H9 (cell line): ENCODE results near the gene UPF1. TPM values are rescaled to one million over a fixed set of nuclear protein-coding genes. Genes with fewer than 3 reads are reported as not detected.

Source experiments
- DNase-seq: peaks from one replicate; pipeline ENCODE4 v3.0.0-alpha.2; 2017
- H2AFZ ChIP-seq: one replicate; pipeline ENCODE4 v1.6.1; 2013; ENCODE audit warnings: mild to moderate bottlenecking, low read length, control low read depth, moderate library complexity
- H2AK5ac ChIP-seq: 2 replicates; pipeline ENCODE4 v1.6.1; 2013; ENCODE audit warnings: low read length, control low read depth, mixed read lengths; ENCODE audit not compliant: insufficient read length
- H2BK120ac ChIP-seq: one replicate; pipeline ENCODE4 v1.6.1; 2013; ENCODE audit warnings: low read depth, mild to moderate bottlenecking, low read length, control low read depth, inconsistent platforms; ENCODE audit not compliant: poor library complexity, severe bottlenecking
- H2BK12ac ChIP-seq: 2 replicates; pipeline ENCODE4 v1.6.1; 2013; ENCODE audit warnings: low read length, control low read depth, mixed read lengths, low read depth; ENCODE audit not compliant: insufficient read length
- H2BK15ac ChIP-seq: 2 replicates; pipeline ENCODE4 v1.6.1; 2013; ENCODE audit warnings: low read depth, low read length, control low read depth
- H2BK20ac ChIP-seq: one replicate; pipeline ENCODE4 v1.6.1; 2013; ENCODE audit warnings: low read depth, mild to moderate bottlenecking, low read length, control low read depth, inconsistent platforms; ENCODE audit not compliant: poor library complexity, severe bottlenecking
- H2BK5ac ChIP-seq: 2 replicates; pipeline ENCODE4 v1.6.1; 2013; ENCODE audit warnings: low read length, control low read depth, mixed read lengths; ENCODE audit not compliant: insufficient read length
- H3K14ac ChIP-seq: 2 replicates; pipeline ENCODE4 v1.6.1; 2013; ENCODE audit warnings: low read length, control low read depth; ENCODE audit not compliant: insufficient read depth
- H3K18ac ChIP-seq: 2 replicates; pipeline ENCODE4 v1.6.1; 2013; ENCODE audit warnings: low read depth, mild to moderate bottlenecking, mixed read lengths, low read length, control low read depth; ENCODE audit not compliant: insufficient read length
- H3K23ac ChIP-seq: 2 replicates; pipeline ENCODE4 v1.6.1; 2013; ENCODE audit warnings: low read length, control low read depth, mixed read lengths, low read depth; ENCODE audit not compliant: insufficient read length
- H3K23me2 ChIP-seq: 2 replicates; pipeline ENCODE4 v1.6.1; 2013; ENCODE audit warnings: low read depth, mild to moderate bottlenecking, mixed read lengths, low read length, control low read depth; ENCODE audit not compliant: insufficient read length, poor library complexity, severe bottlenecking
- H3K27ac ChIP-seq: 2 replicates; pipeline ENCODE4 v1.5.1; 2013; ENCODE audit warnings: low read length, control low read depth, mixed read lengths, low read depth; ENCODE audit not compliant: insufficient read length
- H3K27me3 ChIP-seq: 2 replicates; pipeline ENCODE4 v1.6.1; 2013; ENCODE audit warnings: low read length, control low read depth, inconsistent platforms; ENCODE audit not compliant: insufficient read depth
- H3K4ac ChIP-seq: 2 replicates; pipeline ENCODE4 v1.6.1; 2013; ENCODE audit warnings: low read depth, mild to moderate bottlenecking, control low read depth, inconsistent platforms, low read length, moderate library complexity
- H3K4me1 ChIP-seq: 2 replicates; pipeline ENCODE4 v1.6.1; 2013; ENCODE audit warnings: low read length, control low read depth, inconsistent platforms; ENCODE audit not compliant: insufficient read depth
- H3K4me2 ChIP-seq: 2 replicates; pipeline ENCODE4 v1.6.1; 2013; ENCODE audit warnings: low read length, control low read depth, mixed read lengths; ENCODE audit not compliant: insufficient read length, insufficient read depth
- H3K56ac ChIP-seq: 2 replicates; pipeline ENCODE4 v1.6.1; 2013; ENCODE audit warnings: low read depth, mild to moderate bottlenecking, mixed read lengths, low read length, control low read depth; ENCODE audit not compliant: insufficient read length
- H3K79me1 ChIP-seq: 2 replicates; pipeline ENCODE4 v1.6.1; 2013; ENCODE audit warnings: low read depth, mild to moderate bottlenecking, moderate library complexity, low read length, control low read depth, inconsistent platforms; ENCODE audit not compliant: insufficient read depth, poor library complexity, severe bottlenecking
- H3K79me2 ChIP-seq: 2 replicates; pipeline ENCODE4 v1.6.1; 2013; ENCODE audit warnings: low read length, control low read depth, inconsistent platforms; ENCODE audit not compliant: insufficient read depth
- H3K9ac ChIP-seq: 2 replicates; pipeline ENCODE4 v1.6.1; 2013; ENCODE audit warnings: low read length, control low read depth, mixed read lengths; ENCODE audit not compliant: insufficient read length; ENCODE audit errors: extremely low read depth
- H3K9me3 ChIP-seq: one replicate; pipeline ENCODE4 v1.6.1; 2013; ENCODE audit warnings: low read depth, low read length, inconsistent platforms; ENCODE audit not compliant: control insufficient read depth
- H3T11ph ChIP-seq: one replicate; pipeline ENCODE4 v1.6.1; 2013; ENCODE audit warnings: mild to moderate bottlenecking, low read length, control low read depth, inconsistent platforms
- H4K20me1 ChIP-seq: one replicate; pipeline ENCODE4 v1.6.1; 2013; ENCODE audit not compliant: control insufficient read depth, insufficient read length, insufficient read depth
- H4K5ac ChIP-seq: 2 replicates; pipeline ENCODE4 v1.6.1; 2013; ENCODE audit warnings: low read depth, mild to moderate bottlenecking, mixed read lengths, low read length, control low read depth; ENCODE audit not compliant: insufficient read length
- H4K8ac ChIP-seq: replicated peaks from 2 replicates; pipeline ENCODE4 v1.6.1; 2013; ENCODE audit warnings: low read length, control low read depth, mixed read lengths, low read depth; ENCODE audit not compliant: insufficient read length
- H4K91ac ChIP-seq: 2 replicates; pipeline ENCODE4 v1.6.1; 2013; ENCODE audit warnings: low read depth, mild to moderate bottlenecking, moderate library complexity, mixed read lengths, low read length, control low read depth; ENCODE audit not compliant: insufficient read length
- H3K27ac Mint-ChIP-seq, 3 experiments: 2 replicates in 2 of 3; 3 replicates in 1 of 3; pipeline ENCODE4 v1.8.0; 2020 to 2021; ENCODE audit warnings: mixed read lengths in 3 of 3, mild to moderate bottlenecking in 1 of 3, moderate library complexity in 1 of 3
- H3K27me3 Mint-ChIP-seq: 2 replicates; pipeline ENCODE4 v1.8.0; 2021; ENCODE audit warnings: low read depth, mild to moderate bottlenecking, moderate library complexity, mixed read lengths
- H3K36me3 Mint-ChIP-seq, 3 experiments: 2 replicates in 2 of 3; 3 replicates in 1 of 3; pipeline ENCODE4 v1.8.0; 2020 to 2021; ENCODE audit warnings: low read depth in 3 of 3, mixed read lengths in 3 of 3; ENCODE audit not compliant: insufficient read depth in 1 of 3
- H3K4me1 Mint-ChIP-seq, 2 experiments: 2 replicates each; pipeline ENCODE4 v1.8.0; 2020; ENCODE audit warnings: mixed read lengths in 2 of 2
- H3K4me3 Mint-ChIP-seq, 2 experiments: 2 replicates in 1 of 2; 3 replicates in 1 of 2; pipeline ENCODE4 v1.8.0; 2020 to 2021; ENCODE audit warnings: mild to moderate bottlenecking in 2 of 2, mixed read lengths in 2 of 2, moderate library complexity in 1 of 2
- H3K9me3 Mint-ChIP-seq, 2 experiments: 2 replicates in 1 of 2; 3 replicates in 1 of 2; pipeline ENCODE4 v1.8.0; 2020; ENCODE audit warnings: mild to moderate bottlenecking in 2 of 2, mixed read lengths in 2 of 2, moderate library complexity in 1 of 2
- WGBS: extraction: QIAGEN DNeasy Blood & Tissue Kit; methylation state at CpG from one replicate; pipeline ENCODE4 v1.1.7; 2013; ENCODE audit warnings: missing lambda C conversion rate, low lambda C conversion rate, mixed read lengths; ENCODE audit not compliant: insufficient read length; ENCODE audit errors: extremely low coverage; 5-methylcytosine and 5-hydroxymethylcytosine counted together
- total RNA-seq: library from RNA; stranded (reverse); gene quantifications from 2 replicates; pipeline ENCODE4 v1.2.1, GENCODE V29; 2021
- TF ChIP-seq, protein P1 (sequence below): fragments of 200-600 bp; sonication (generic); conservative IDR thresholded peaks from 3 replicates; pipeline ENCODE4 v1.8.0; 2021; ENCODE audit warnings: antibody characterized with exemption, mild to moderate bottlenecking

UPF1 gene
- total RNA-seq, 1 experiment from 2014 or later = 85.4 TPM

DNA sequence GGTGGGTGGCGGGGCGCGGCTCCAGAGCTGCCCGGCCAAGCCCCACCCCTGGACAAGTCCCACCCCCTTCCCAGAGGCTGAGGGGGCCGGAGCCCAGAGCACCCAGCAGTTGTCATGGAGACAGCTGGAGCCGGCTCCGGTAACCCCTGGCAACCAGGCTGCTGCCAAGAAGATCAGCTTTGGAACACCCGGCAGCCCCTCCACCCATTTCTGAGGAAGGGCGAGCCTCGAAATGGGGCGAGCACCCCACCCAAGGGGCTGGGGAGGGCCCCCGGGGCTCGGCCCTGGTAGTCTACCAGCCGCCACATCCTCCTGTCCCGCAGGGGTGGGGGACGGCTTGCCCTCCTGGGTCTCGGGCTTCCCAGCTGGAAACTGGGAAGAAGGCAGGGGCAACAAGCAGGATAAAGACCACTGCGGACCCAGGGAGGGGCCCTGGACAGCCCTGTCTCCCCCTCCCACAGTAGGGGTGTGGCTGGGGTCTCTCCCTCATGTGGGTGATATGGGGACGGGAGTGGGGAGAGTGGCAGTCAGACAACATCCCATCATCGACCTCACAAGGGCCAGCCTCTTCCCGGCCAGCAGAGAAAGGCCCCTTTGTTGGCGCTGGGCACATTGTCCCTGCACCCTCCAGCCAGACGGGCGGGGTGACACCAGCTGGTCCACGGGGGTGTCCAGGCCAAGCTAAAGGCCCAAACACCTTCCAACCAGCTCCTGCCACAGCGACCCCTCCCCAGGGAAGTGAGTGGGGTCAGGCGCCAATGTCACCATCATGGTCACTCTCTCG, 62.7 kb downstream of the UPF1 start:
- no peak overlapping the region for H2AFZ ChIP-seq
- no peak overlapping the region for H3K23ac ChIP-seq
- H3K4me1 ChIP-seq = no peaks in the 10 kb centered on the region
- no peak overlapping the region for H4K8ac ChIP-seq
- DNase-seq = peak; percentile 62
- Mint-ChIP-seq H3K4me1 (peaks cover 0 to 10% of the 10 kb centered on the region in 2 experiments; a peak in 1 of 4 replicates), H3K27ac (no peak overlapping the region), H3K9me3 (no peaks in the 10 kb centered on the region), H3K27me3 (peaks cover 17% of the 10 kb centered on the region), H3K36me3 (peaks cover 0 to 6% (median 0%) of the 10 kb centered on the region in 3 experiments; a peak in 5 of 7 replicates), H3K4me3 (peak overlapping the region; percentile 78 to 80)
- no peaks in the 10 kb centered on the region for H4K20me1 ChIP-seq
- H3K9ac ChIP-seq = no peak overlapping the region
- no CpG with 5 or more reads among the region's 28 CpGs for whole genome bisulfite sequencing
- no peak overlapping the region for H3K4ac ChIP-seq
- no peak overlapping the region for H3K27ac ChIP-seq
- H3T11ph ChIP-seq = no peak overlapping the region
- H3K23me2 ChIP-seq = peaks cover 7% of the 10 kb centered on the region
- no peak overlapping the region for H2BK120ac ChIP-seq
- no peak overlapping the region for H2BK15ac ChIP-seq
- H2BK5ac ChIP-seq = no peak overlapping the region
- H4K91ac ChIP-seq = no peak overlapping the region
- no peak overlapping the region for H2AK5ac ChIP-seq
- no peak overlapping the region; the same call in 1 of the 2 replicates for H3K14ac ChIP-seq
- H2BK20ac ChIP-seq = no peak overlapping the region
- no peaks in the 10 kb centered on the region for H3K9me3 ChIP-seq
- no peaks in the 10 kb centered on the region; the same call in 1 of the 2 replicates for H3K27me3 ChIP-seq
- no peak overlapping the region for H2BK12ac ChIP-seq
- TF ChIP-seq, protein P1, sequence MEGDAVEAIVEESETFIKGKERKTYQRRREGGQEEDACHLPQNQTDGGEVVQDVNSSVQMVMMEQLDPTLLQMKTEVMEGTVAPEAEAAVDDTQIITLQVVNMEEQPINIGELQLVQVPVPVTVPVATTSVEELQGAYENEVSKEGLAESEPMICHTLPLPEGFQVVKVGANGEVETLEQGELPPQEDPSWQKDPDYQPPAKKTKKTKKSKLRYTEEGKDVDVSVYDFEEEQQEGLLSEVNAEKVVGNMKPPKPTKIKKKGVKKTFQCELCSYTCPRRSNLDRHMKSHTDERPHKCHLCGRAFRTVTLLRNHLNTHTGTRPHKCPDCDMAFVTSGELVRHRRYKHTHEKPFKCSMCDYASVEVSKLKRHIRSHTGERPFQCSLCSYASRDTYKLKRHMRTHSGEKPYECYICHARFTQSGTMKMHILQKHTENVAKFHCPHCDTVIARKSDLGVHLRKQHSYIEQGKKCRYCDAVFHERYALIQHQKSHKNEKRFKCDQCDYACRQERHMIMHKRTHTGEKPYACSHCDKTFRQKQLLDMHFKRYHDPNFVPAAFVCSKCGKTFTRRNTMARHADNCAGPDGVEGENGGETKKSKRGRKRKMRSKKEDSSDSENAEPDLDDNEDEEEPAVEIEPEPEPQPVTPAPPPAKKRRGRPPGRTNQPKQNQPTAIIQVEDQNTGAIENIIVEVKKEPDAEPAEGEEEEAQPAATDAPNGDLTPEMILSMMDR = no peak
- no peak overlapping the region for H4K5ac ChIP-seq
- H3K79me1 ChIP-seq = no peaks in the 10 kb centered on the region
- peak overlapping the region; percentile 33 for H3K4me2 ChIP-seq
- no peak overlapping the region for H3K56ac ChIP-seq
- no peaks in the 10 kb centered on the region for H3K79me2 ChIP-seq
- H3K18ac ChIP-seq = no peak overlapping the region
